Adipocyte (in vitro differentiated cells): Measurements from ENCODE around the gene DPEP2NB.
"Not testable (repeated sequence)": the region's sequence is repeated elsewhere in the genome, so short reads cannot be mapped to it uniquely, and the experiment has no call there.

Experiments
- DNase-seq: peaks from one replicate; pipeline ENCODE4 v3.0.0-alpha.2; 2015; ENCODE audit warnings: low read depth
- H3K27me3 ChIP-seq: replicated peaks from 2 replicates; pipeline ENCODE4 v1.7.0; 2013; ENCODE audit warnings: mild to moderate bottlenecking, low read length, moderate library complexity; ENCODE audit not compliant: control insufficient read depth, insufficient read depth
- H3K36me3 ChIP-seq: 2 replicates; pipeline ENCODE4 v1.7.0; 2013; ENCODE audit warnings: low read length, mild to moderate bottlenecking, moderate library complexity; ENCODE audit not compliant: control insufficient read depth, insufficient read depth, severe bottlenecking
- H3K4me1 ChIP-seq: 2 replicates; pipeline ENCODE4 v1.7.0; 2013; ENCODE audit warnings: mild to moderate bottlenecking, low read length, moderate library complexity; ENCODE audit not compliant: control insufficient read depth, insufficient read depth
- H3K4me3 ChIP-seq: 2 replicates; pipeline ENCODE4 v1.7.0; 2013; ENCODE audit warnings: mild to moderate bottlenecking, low read length, moderate library complexity
- H3K9ac ChIP-seq: 2 replicates; pipeline ENCODE4 v1.7.0; 2013; ENCODE audit warnings: mild to moderate bottlenecking, low read length, moderate library complexity
- H3K9me3 ChIP-seq: 2 replicates; pipeline ENCODE4 v1.7.0; 2013; ENCODE audit warnings: mild to moderate bottlenecking, low read length, moderate library complexity; ENCODE audit not compliant: control insufficient read depth

The DPEP2NB gene

GRCh38 chr16:68037841-68038597 lies 22.3 kb upstream of the DPEP2NB start:
- no peak overlapping the region for H3K4me3 ChIP-seq
- DNase-seq = no peak
- H3K4me1 ChIP-seq = no peaks in the 10 kb centered on the region
- H3K9me3 ChIP-seq = no peaks in the 10 kb centered on the region
- H3K36me3 ChIP-seq = peaks cover 5% of the 10 kb centered on the region
- no peak overlapping the region for H3K9ac ChIP-seq
- no peaks in the 10 kb centered on the region for H3K27me3 ChIP-seq

- Histone ChIP-seq H3K27me3 (no peaks in the 10 kb centered on the region), H3K9ac (no peak overlapping the region), H3K4me1 (peaks cover 7% of the 10 kb centered on the region), H3K9me3 (no peaks in the 10 kb centered on the region), H3K4me3 (no peak overlapping the region), H3K36me3 (peaks cover 5% of the 10 kb centered on the region)
- no peak for DNase-seq
These were observed 19.5 kb upstream of the DPEP2NB start for GRCh38 chr16:68035227-68035626.

GRCh38 chr16:68033101-68033500 lies 17.4 kb upstream of the DPEP2NB start:
- no peak overlapping the region for H3K9ac ChIP-seq
- no peaks in the 10 kb centered on the region for H3K27me3 ChIP-seq
- no peaks in the 10 kb centered on the region for H3K9me3 ChIP-seq
- H3K4me3 ChIP-seq = no peak overlapping the region
- peaks cover 13% of the 10 kb centered on the region for H3K4me1 ChIP-seq
- DNase-seq = no peak
- peaks cover 4% of the 10 kb centered on the region for H3K36me3 ChIP-seq

- DNase-seq = no peak
- no peak overlapping the region for H3K9ac ChIP-seq
- no peaks in the 10 kb centered on the region for H3K36me3 ChIP-seq
- H3K4me3 ChIP-seq = no peak overlapping the region
- H3K27me3 ChIP-seq = no peaks in the 10 kb centered on the region
- peaks cover 20% of the 10 kb centered on the region for H3K4me1 ChIP-seq
- H3K9me3 ChIP-seq = no peaks in the 10 kb centered on the region
These were observed 16.2 kb upstream of the DPEP2NB start for GRCh38 chr16:68031951-68032350.

GRCh38 chr16:68030108-68030507 lies 14.4 kb upstream of the DPEP2NB start:
- not testable (repeated sequence) for H3K9me3 ChIP-seq, H3K9ac ChIP-seq, H3K27me3 ChIP-seq, H3K4me3 ChIP-seq, H3K36me3 ChIP-seq, DNase-seq
- peaks cover 24% of the 10 kb centered on the region for H3K4me1 ChIP-seq

GRCh38 chr16:68028996-68029395 lies 13.3 kb upstream of the DPEP2NB start:
- Histone ChIP-seq H3K36me3 (no peaks in the 10 kb centered on the region), H3K4me3 (no peak overlapping the region), H3K4me1 (peaks cover 28% of the 10 kb centered on the region), H3K27me3 (no peaks in the 10 kb centered on the region), H3K9me3 (no peaks in the 10 kb centered on the region), H3K9ac (no peak overlapping the region)
- DNase-seq = no peak

GRCh38 chr16:68022728-68023537 lies 7.2 kb upstream of the DPEP2NB start, which contains the start of the genes DDX28 and DUS2:
TSS of gene DDX28 (minus strand) at chr16:68023232. CDS start at chr16:68023202, 30 bp downstream.
TSS of gene DUS2 (plus strand) at chr16:68023284. CDS start at chr16:68038024, 14,740 bp downstream.
- H3K9me3 ChIP-seq = no peaks in the 10 kb centered on the region
- H3K9ac ChIP-seq = peak within 1 kb of the TSS; percentile 98
- peak within 1 kb of the TSS; percentile 99 for H3K4me3 ChIP-seq
- no peaks in the 10 kb centered on the region for H3K27me3 ChIP-seq
- peaks cover 35% of the 10 kb centered on the region for H3K4me1 ChIP-seq
- DNase-seq = peak; percentile 95
- no peaks in the 10 kb centered on the region for H3K36me3 ChIP-seq

- Histone ChIP-seq H3K27me3 (no peaks in the 10 kb centered on the region), H3K4me3 (peak overlapping the region; percentile 99), H3K9ac (peak overlapping the region; percentile 98), H3K9me3 (no peaks in the 10 kb centered on the region), H3K36me3 (no peaks in the 10 kb centered on the region), H3K4me1 (peaks cover 30% of the 10 kb centered on the region)
- no peak for DNase-seq
These were observed 6.6 kb upstream of the DPEP2NB start for GRCh38 chr16:68022278-68022727.

- Histone ChIP-seq H3K36me3 (no peaks in the 10 kb centered on the region), H3K9ac (peak overlapping the region; percentile 98), H3K9me3 (no peaks in the 10 kb centered on the region), H3K4me1 (peaks cover 27% of the 10 kb centered on the region), H3K4me3 (peak overlapping the region; percentile 99), H3K27me3 (no peaks in the 10 kb centered on the region)
- no peak for DNase-seq
These were observed 5.8 kb upstream of the DPEP2NB start for GRCh38 chr16:68021490-68021889.

GRCh38 chr16:68019167-68019680 lies 3.5 kb upstream of the DPEP2NB start:
- Histone ChIP-seq H3K9me3 (no peaks in the 10 kb centered on the region), H3K9ac (no peak overlapping the region), H3K4me1 (peaks cover 22% of the 10 kb centered on the region), H3K4me3 (no peak overlapping the region), H3K27me3 (peaks cover under 1% of the 10 kb centered on the region), H3K36me3 (no peaks in the 10 kb centered on the region)
- no peak for DNase-seq

GRCh38 chr16:68013440-68013839 lies 2.3 kb downstream of the DPEP2NB start:
- no peak for DNase-seq
- H3K4me3 ChIP-seq = no peak overlapping the region
- H3K4me1 ChIP-seq = no peaks in the 10 kb centered on the region
- no peak overlapping the region for H3K9ac ChIP-seq
- no peaks in the 10 kb centered on the region for H3K36me3 ChIP-seq
- H3K9me3 ChIP-seq = no peaks in the 10 kb centered on the region
- H3K27me3 ChIP-seq = peaks cover 23% of the 10 kb centered on the region
